Measurements from ENCODE around the gene FSHR. TPM values are rescaled to one million over a fixed set of nuclear protein-coding genes. Genes with fewer than 3 reads are reported as not detected.

FSHR gene
- total RNA-seq, 1 experiment from 2014 or later, result not detected

GRCh38 chr2:49042488-49042887, 111.8 kb downstream of the FSHR start:
- intact Hi-C loops (cut with micrococcal nuclease), result no loop called here
- Histone ChIP-seq H3K4me3 (ENCODE audit: low read length) (no peak overlapping the region), H3K27ac (ENCODE audit: low read length) (no peak overlapping the region), H4K20me1 (ENCODE audit: low read length) (no peaks in the 10 kb centered on the region), H3K4me1 (ENCODE audit: insufficient read depth, low read length) (no peaks in the 10 kb centered on the region), H3K79me2 (ENCODE audit: low read length) (no peaks in the 10 kb centered on the region), H3K9ac (ENCODE audit: low read length) (no peak overlapping the region), H3K9me2 (replicated peaks; ENCODE audit: low read length) (no peaks in the 10 kb centered on the region), H3K27me3 (ENCODE audit: low read length) (no peaks in the 10 kb centered on the region), H3F3A (ENCODE audit: low read length, unreplicated experiment) (no peaks in the 10 kb centered on the region), H3K36me3 (ENCODE audit: low read depth, low read length) (no peaks in the 10 kb centered on the region), H3K4me2 (ENCODE audit: low read length) (no peak overlapping the region), H3K9me3 (ENCODE audit: low read length) (no peaks in the 10 kb centered on the region; the same call in 1 of the 2 replicates), H2AFZ (ENCODE audit: low read length) (no peak overlapping the region)
- ATAC-seq (no peak), DNase-seq (no peak)
- ChIA-PET CTCF (no interaction called here), POLR2A (ENCODE audit: unreplicated experiment) (no interaction called here)
- BruUV-seq (replicated peaks), result no TSS peak
- TF ChIP-seq EZH2 (IDR thresholded peaks at IDR 0.05; ENCODE audit: low read length, unreplicated experiment) (no peak), EZH2phosphoT487 (IDR thresholded peaks at IDR 0.05; ENCODE audit: borderline replicate concordance, low read length) (no peak), CTCF (conservative IDR thresholded peaks at IDR 0.05; ENCODE audit: low read depth, low read length) (no peak)

- Histone ChIP-seq H3K9me2 (replicated peaks; ENCODE audit: low read length) (no peaks in the 10 kb centered on the region), H3K79me2 (ENCODE audit: low read length) (no peaks in the 10 kb centered on the region), H3K27ac (ENCODE audit: low read length) (no peak overlapping the region), H3K36me3 (ENCODE audit: low read depth, low read length) (no peaks in the 10 kb centered on the region), H2AFZ (ENCODE audit: low read length) (no peak overlapping the region), H4K20me1 (ENCODE audit: low read length) (no peaks in the 10 kb centered on the region), H3K9ac (ENCODE audit: low read length) (no peak overlapping the region), H3K4me2 (ENCODE audit: low read length) (no peak overlapping the region), H3K4me1 (ENCODE audit: insufficient read depth, low read length) (no peaks in the 10 kb centered on the region), H3K4me3 (ENCODE audit: low read length) (no peak overlapping the region), H3K9me3 (ENCODE audit: low read length) (no peaks in the 10 kb centered on the region), H3F3A (ENCODE audit: low read length, unreplicated experiment) (no peaks in the 10 kb centered on the region), H3K27me3 (ENCODE audit: low read length) (no peaks in the 10 kb centered on the region)
- TF ChIP-seq EZH2 (IDR thresholded peaks at IDR 0.05; ENCODE audit: low read length, unreplicated experiment), result no peak
- no peak for TF ChIP-seq EZH2phosphoT487 (IDR thresholded peaks at IDR 0.05; ENCODE audit: borderline replicate concordance, low read length)
- intact Hi-C loops (cut with micrococcal nuclease), result no loop called here
- BruUV-seq (replicated peaks), result no TSS peak
- DNase-seq (no peak), ATAC-seq (no peak)
- ChIA-PET POLR2A (ENCODE audit: unreplicated experiment) (no interaction called here), CTCF (no interaction called here)
Observed at GRCh38 chr2:49041061-49041460, 113.3 kb downstream of the FSHR start.

GRCh38 chr2:49037197-49037596, 117.1 kb downstream of the FSHR start:
- H3K9me2 ChIP-seq (replicated peaks; ENCODE audit: low read length), result no peaks in the 10 kb centered on the region
- DNase-seq (no peak), ATAC-seq (no peak)
- H3K9ac ChIP-seq (ENCODE audit: low read length), result no peak overlapping the region
- intact Hi-C loops (cut with micrococcal nuclease), result no loop called here
- H3K27me3 ChIP-seq (ENCODE audit: low read length), result no peaks in the 10 kb centered on the region
- no TSS peak for BruUV-seq (replicated peaks)
- CTCF ChIA-PET, result no interaction called here
- H3K4me1 ChIP-seq (ENCODE audit: insufficient read depth, low read length), result no peaks in the 10 kb centered on the region
- H3F3A ChIP-seq (ENCODE audit: low read length, unreplicated experiment), result no peaks in the 10 kb centered on the region
- no peaks in the 10 kb centered on the region for H4K20me1 ChIP-seq (ENCODE audit: low read length)
- POLR2A ChIA-PET (ENCODE audit: unreplicated experiment), result no interaction called here
- H3K27ac ChIP-seq (ENCODE audit: low read length), result no peak overlapping the region
- H3K9me3 ChIP-seq (ENCODE audit: low read length), result no peaks in the 10 kb centered on the region
- H2AFZ ChIP-seq (ENCODE audit: low read length), result no peak overlapping the region
- no peak for TF ChIP-seq EZH2phosphoT487 (IDR thresholded peaks at IDR 0.05; ENCODE audit: borderline replicate concordance, low read length)
- no peak for TF ChIP-seq CTCF (conservative IDR thresholded peaks at IDR 0.05; ENCODE audit: low read depth, low read length)
- TF ChIP-seq EZH2 (IDR thresholded peaks at IDR 0.05; ENCODE audit: low read length, unreplicated experiment), result no peak
- H3K79me2 ChIP-seq (ENCODE audit: low read length), result no peaks in the 10 kb centered on the region
- H3K4me3 ChIP-seq (ENCODE audit: low read length), result no peak overlapping the region
- no peak overlapping the region for H3K4me2 ChIP-seq (ENCODE audit: low read length)
- no peaks in the 10 kb centered on the region for H3K36me3 ChIP-seq (ENCODE audit: low read depth, low read length)

Measured in PC-3 (cell line).